ENCODE measurements around the gene ZNF474.

ZNF474 gene

GRCh38 chr5:122097391-122097790, 32.0 kb upstream of the ZNF474 start:
- H3K36me3 ChIP-seq (ENCODE audit: control insufficient read depth in 5 of 5, insufficient read depth in 5 of 5, low read length in 5 of 5), result no peaks in the 10 kb centered on the region
- no peak overlapping the region for H3K4me3 ChIP-seq (ENCODE audit: low read depth in 1 of 5, low read length in 5 of 5)
- H3K9ac ChIP-seq (ENCODE audit: low read length in 5 of 5), result no peak overlapping the region
- no peak overlapping the region for H3K27ac ChIP-seq (ENCODE audit: low read depth, low read length)
- no peaks in the 10 kb centered on the region for H3K27me3 ChIP-seq (ENCODE audit: control insufficient read depth in 5 of 5, insufficient read depth in 4 of 5, low read length in 5 of 5)
- H3K9me3 ChIP-seq (ENCODE audit: control insufficient read depth in 5 of 5, low read length in 5 of 5), result no peaks in the 10 kb centered on the region
- H3K4me1 ChIP-seq (ENCODE audit: control insufficient read depth in 5 of 5, insufficient read depth in 5 of 5, low read length in 5 of 5), result peaks cover 0 to 10% (median 0%) of the 10 kb centered on the region in 5 donors

GRCh38 chr5:122099060-122099790, 30.1 kb upstream of the ZNF474 start:
- Histone ChIP-seq H3K4me1 (ENCODE audit: control insufficient read depth in 5 of 5, insufficient read depth in 5 of 5, low read length in 5 of 5) (peaks cover 0 to 3% (median 0%) of the 10 kb centered on the region in 5 donors), H3K27me3 (ENCODE audit: control insufficient read depth in 5 of 5, insufficient read depth in 4 of 5, low read length in 5 of 5) (no peaks in the 10 kb centered on the region), H3K36me3 (ENCODE audit: control insufficient read depth in 5 of 5, insufficient read depth in 5 of 5, low read length in 5 of 5) (no peaks in the 10 kb centered on the region), H3K27ac (ENCODE audit: low read depth, low read length) (no peak overlapping the region), H3K9ac (ENCODE audit: low read length in 5 of 5) (no peak overlapping the region), H3K9me3 (ENCODE audit: control insufficient read depth in 5 of 5, low read length in 5 of 5) (no peaks in the 10 kb centered on the region), H3K4me3 (ENCODE audit: low read depth in 1 of 5, low read length in 5 of 5) (no peak overlapping the region)

GRCh38 chr5:122101636-122102285, 27.6 kb upstream of the ZNF474 start:
- Histone ChIP-seq H3K4me1 (ENCODE audit: control insufficient read depth in 5 of 5, insufficient read depth in 5 of 5, low read length in 5 of 5) (no peaks in the 10 kb centered on the region), H3K27ac (ENCODE audit: low read depth, low read length) (no peak overlapping the region), H3K9me3 (ENCODE audit: control insufficient read depth in 5 of 5, low read length in 5 of 5) (no peaks in the 10 kb centered on the region), H3K4me3 (ENCODE audit: low read depth in 1 of 5, low read length in 5 of 5) (no peak overlapping the region), H3K9ac (ENCODE audit: low read length in 5 of 5) (no peak overlapping the region), H3K27me3 (ENCODE audit: control insufficient read depth in 5 of 5, insufficient read depth in 4 of 5, low read length in 5 of 5) (peaks cover 0 to 2% (median 0%) of the 10 kb centered on the region in 5 donors), H3K36me3 (ENCODE audit: control insufficient read depth in 5 of 5, insufficient read depth in 5 of 5, low read length in 5 of 5) (no peaks in the 10 kb centered on the region)

- Histone ChIP-seq H3K27ac (ENCODE audit: low read depth, low read length) (no peak overlapping the region), H3K27me3 (ENCODE audit: control insufficient read depth in 5 of 5, insufficient read depth in 4 of 5, low read length in 5 of 5) (peaks cover 0 to 2% (median 0%) of the 10 kb centered on the region in 5 donors), H3K9ac (ENCODE audit: low read length in 5 of 5) (no peak overlapping the region), H3K9me3 (ENCODE audit: control insufficient read depth in 5 of 5, low read length in 5 of 5) (no peaks in the 10 kb centered on the region), H3K36me3 (ENCODE audit: control insufficient read depth in 5 of 5, insufficient read depth in 5 of 5, low read length in 5 of 5) (no peaks in the 10 kb centered on the region), H3K4me3 (ENCODE audit: low read depth in 1 of 5, low read length in 5 of 5) (no peak overlapping the region), H3K4me1 (ENCODE audit: control insufficient read depth in 5 of 5, insufficient read depth in 5 of 5, low read length in 5 of 5) (no peaks in the 10 kb centered on the region)
These were observed 26.5 kb upstream of the ZNF474 start for GRCh38 chr5:122102825-122103224.

GRCh38 chr5:122105909-122106308, 23.4 kb upstream of the ZNF474 start:
- Histone ChIP-seq H3K27ac (ENCODE audit: low read depth, low read length) (no peak overlapping the region), H3K36me3 (ENCODE audit: control insufficient read depth in 5 of 5, insufficient read depth in 5 of 5, low read length in 5 of 5) (no peaks in the 10 kb centered on the region), H3K27me3 (ENCODE audit: control insufficient read depth in 5 of 5, insufficient read depth in 4 of 5, low read length in 5 of 5) (peaks cover 0 to 2% (median 0%) of the 10 kb centered on the region in 5 donors), H3K4me1 (ENCODE audit: control insufficient read depth in 5 of 5, insufficient read depth in 5 of 5, low read length in 5 of 5) (no peaks in the 10 kb centered on the region), H3K4me3 (ENCODE audit: low read depth in 1 of 5, low read length in 5 of 5) (no peak overlapping the region), H3K9ac (ENCODE audit: low read length in 5 of 5) (no peak overlapping the region), H3K9me3 (ENCODE audit: control insufficient read depth in 5 of 5, low read length in 5 of 5) (no peaks in the 10 kb centered on the region)

- H3K27ac ChIP-seq (ENCODE audit: low read depth, low read length), result no peak overlapping the region
- no peak overlapping the region for H3K4me3 ChIP-seq (ENCODE audit: low read depth in 1 of 5, low read length in 5 of 5)
- H3K27me3 ChIP-seq (ENCODE audit: control insufficient read depth in 5 of 5, insufficient read depth in 4 of 5, low read length in 5 of 5), result peaks cover 0 to 3% (median 0%) of the 10 kb centered on the region in 5 donors
- H3K9me3 ChIP-seq (ENCODE audit: control insufficient read depth in 5 of 5, low read length in 5 of 5), result no peaks in the 10 kb centered on the region
- H3K9ac ChIP-seq (ENCODE audit: low read length in 5 of 5), result no peak overlapping the region
- no peaks in the 10 kb centered on the region for H3K4me1 ChIP-seq (ENCODE audit: control insufficient read depth in 5 of 5, insufficient read depth in 5 of 5, low read length in 5 of 5)
- no peaks in the 10 kb centered on the region for H3K36me3 ChIP-seq (ENCODE audit: control insufficient read depth in 5 of 5, insufficient read depth in 5 of 5, low read length in 5 of 5)
These were observed 22.3 kb upstream of the ZNF474 start for GRCh38 chr5:122107016-122107415.

GRCh38 chr5:122110987-122111386, 18.4 kb upstream of the ZNF474 start:
- no peak overlapping the region for H3K4me3 ChIP-seq (ENCODE audit: low read depth in 1 of 5, low read length in 5 of 5)
- H3K9ac ChIP-seq (ENCODE audit: low read length in 5 of 5), result no peak overlapping the region
- peaks cover 0 to 3% (median 0%) of the 10 kb centered on the region in 5 donors for H3K27me3 ChIP-seq (ENCODE audit: control insufficient read depth in 5 of 5, insufficient read depth in 4 of 5, low read length in 5 of 5)
- no peaks in the 10 kb centered on the region for H3K4me1 ChIP-seq (ENCODE audit: control insufficient read depth in 5 of 5, insufficient read depth in 5 of 5, low read length in 5 of 5)
- no peaks in the 10 kb centered on the region for H3K36me3 ChIP-seq (ENCODE audit: control insufficient read depth in 5 of 5, insufficient read depth in 5 of 5, low read length in 5 of 5)
- no peak overlapping the region for H3K27ac ChIP-seq (ENCODE audit: low read depth, low read length)
- H3K9me3 ChIP-seq (ENCODE audit: control insufficient read depth in 5 of 5, low read length in 5 of 5), result no peaks in the 10 kb centered on the region

GRCh38 chr5:122111460-122111859, 17.9 kb upstream of the ZNF474 start:
- Histone ChIP-seq H3K4me3 (ENCODE audit: low read depth in 1 of 5, low read length in 5 of 5) (no peak overlapping the region), H3K27me3 (ENCODE audit: control insufficient read depth in 5 of 5, insufficient read depth in 4 of 5, low read length in 5 of 5) (peaks cover 0 to 3% (median 0%) of the 10 kb centered on the region in 5 donors), H3K9ac (ENCODE audit: low read length in 5 of 5) (no peak overlapping the region), H3K4me1 (ENCODE audit: control insufficient read depth in 5 of 5, insufficient read depth in 5 of 5, low read length in 5 of 5) (no peaks in the 10 kb centered on the region), H3K9me3 (ENCODE audit: control insufficient read depth in 5 of 5, low read length in 5 of 5) (no peaks in the 10 kb centered on the region), H3K27ac (ENCODE audit: low read depth, low read length) (no peak overlapping the region), H3K36me3 (ENCODE audit: control insufficient read depth in 5 of 5, insufficient read depth in 5 of 5, low read length in 5 of 5) (no peaks in the 10 kb centered on the region)

GRCh38 chr5:122112063-122112462, 17.3 kb upstream of the ZNF474 start:
- Histone ChIP-seq H3K36me3 (ENCODE audit: control insufficient read depth in 5 of 5, insufficient read depth in 5 of 5, low read length in 5 of 5) (no peaks in the 10 kb centered on the region), H3K4me3 (ENCODE audit: low read depth in 1 of 5, low read length in 5 of 5) (no peak overlapping the region), H3K27ac (ENCODE audit: low read depth, low read length) (no peak overlapping the region)

GRCh38 chr5:122112733-122113558, 16.4 kb upstream of the ZNF474 start:
- H3K27ac ChIP-seq (ENCODE audit: low read depth, low read length), result no peak overlapping the region

More at GRCh38 chr5:122112063-122112462, 17.3 kb upstream of the ZNF474 start:
- no peaks in the 10 kb centered on the region for H3K4me1 ChIP-seq (ENCODE audit: control insufficient read depth in 5 of 5, insufficient read depth in 5 of 5, low read length in 5 of 5)
- H3K9me3 ChIP-seq (ENCODE audit: control insufficient read depth in 5 of 5, low read length in 5 of 5), result no peaks in the 10 kb centered on the region
- H3K27me3 ChIP-seq (ENCODE audit: control insufficient read depth in 5 of 5, insufficient read depth in 4 of 5, low read length in 5 of 5), result peaks cover 0 to 3% (median 0%) of the 10 kb centered on the region in 5 donors
- no peak overlapping the region for H3K9ac ChIP-seq (ENCODE audit: low read length in 5 of 5)

More at GRCh38 chr5:122112733-122113558, 16.4 kb upstream of the ZNF474 start:
- H3K9me3 ChIP-seq (ENCODE audit: control insufficient read depth in 5 of 5, low read length in 5 of 5), result no peaks in the 10 kb centered on the region
- no peak overlapping the region for H3K9ac ChIP-seq (ENCODE audit: low read length in 5 of 5)
- H3K36me3 ChIP-seq (ENCODE audit: control insufficient read depth in 5 of 5, insufficient read depth in 5 of 5, low read length in 5 of 5), result no peaks in the 10 kb centered on the region
- peaks cover 0 to 3% (median 0%) of the 10 kb centered on the region in 5 donors for H3K27me3 ChIP-seq (ENCODE audit: control insufficient read depth in 5 of 5, insufficient read depth in 4 of 5, low read length in 5 of 5)
- H3K4me1 ChIP-seq (ENCODE audit: control insufficient read depth in 5 of 5, insufficient read depth in 5 of 5, low read length in 5 of 5), result no peaks in the 10 kb centered on the region
- H3K4me3 ChIP-seq (ENCODE audit: low read depth in 1 of 5, low read length in 5 of 5), result no peak overlapping the region
